K562 (cell line): ENCODE measurements around the gene SEC24A. TPM values are rescaled to one million over a fixed set of nuclear protein-coding genes. Genes with fewer than 3 reads are reported as not detected.

Experiments
- ATAC-seq: fragments of 200-7000 bp; cut with Tn5 transposase; 3 replicates; pipeline ENCODE4 v1.9.1; 2020; ENCODE audit warnings: moderate library complexity
- BruUV-seq: library from RNA; stranded (reverse); fragments of 400-500 nt; replicated peaks from 2 replicates; lab custom pipeline; 2021; lab: Mats Ljungman, UMichigan
- CTCF ChIA-PET: fragments of 300-600 bp; formaldehyde crosslinking; extraction: SDS; loops from one replicate; lab custom pipeline; 2021; ENCODE audit warnings: low intra/inter-chr PET ratio; lab: Yijun Ruan, JAX
- POLR2A ChIA-PET: fragments of 300-600, 350-650 bp; sonication (Branson Sonifier 250); formaldehyde crosslinking; extraction: SDS; loops from one replicate; lab custom pipeline; 2021; ENCODE audit warnings: antibody characterized with exemption, inconsistent platforms; lab: Yijun Ruan, JAX
- DNase-seq, 4 experiments: peaks; one replicate each; pipeline versions ENCODE4 v3.0.0 to v3.0.0-alpha.2; 2011 to 2018; ENCODE audit warnings: low spot score in 3 of 4, mixed read lengths in 3 of 4; ENCODE audit errors: extremely low read depth in 1 of 4
- FAIRE-seq: peaks from 2 replicates; lab custom pipeline; 2011; peaks lifted over from hg19 to GRCh38; lab: Jason Lieb, UNC
- H2AFZ ChIP-seq: 2 replicates; pipeline ENCODE4 v1.6.0; 2011; ENCODE audit warnings: low read depth, low read length, control low read depth, inconsistent platforms
- H3K27ac ChIP-seq: fragments of 200-600 bp; 3 replicates; pipeline ENCODE4 v1.8.0; 2011; ENCODE audit warnings: low read depth, mild to moderate bottlenecking, control low read depth, inconsistent platforms, low read length, moderate library complexity, mixed read lengths; ENCODE audit errors: extremely low read depth
- H3K27me3 ChIP-seq, 2 experiments: fragments of 300-600 bp in 1 of 2; 2 replicates in 1 of 2; 3 replicates in 1 of 2; pipeline versions ENCODE4 v1.6.0 to v1.8.0; 2011; ENCODE audit warnings: inconsistent platforms in 2 of 2, low read length in 2 of 2, mild to moderate bottlenecking in 1 of 2, mixed read lengths in 1 of 2, moderate library complexity in 1 of 2; ENCODE audit not compliant: control insufficient read depth in 2 of 2, insufficient read depth in 2 of 2
- H3K36me3 ChIP-seq: fragments of 300-600 bp; 3 replicates; pipeline ENCODE4 v1.8.0; 2011; ENCODE audit warnings: mild to moderate bottlenecking, low read length, inconsistent platforms; ENCODE audit not compliant: control insufficient read depth, insufficient read depth
- H3K4me1 ChIP-seq, 2 experiments: fragments of 200-600 bp in 1 of 2; replicated peaks in 1 of 2; 2 replicates in 1 of 2; 3 replicates in 1 of 2; pipeline versions ENCODE4 v1.5.1 to v1.8.0; 2011; ENCODE audit warnings: inconsistent platforms in 2 of 2, low read length in 2 of 2, mild to moderate bottlenecking in 1 of 2, mixed read lengths in 1 of 2, moderate library complexity in 1 of 2; ENCODE audit not compliant: control insufficient read depth in 2 of 2, insufficient read depth in 2 of 2
- H3K4me2 ChIP-seq: 2 replicates; pipeline ENCODE4 v1.6.1; 2011; ENCODE audit warnings: low read length, control low read depth, inconsistent platforms, mixed read lengths; ENCODE audit not compliant: insufficient read depth
- H3K4me3 ChIP-seq: fragments of 200-600 bp; sonication (generic), shearing (Covaris generic); 2 replicates; pipeline ENCODE4 v1.5.1; 2016; ENCODE audit warnings: control low read depth, inconsistent platforms
- H3K79me2 ChIP-seq: fragments of 200-600 bp; 3 replicates; pipeline ENCODE4 v1.8.0; 2011; ENCODE audit warnings: low read length, inconsistent platforms; ENCODE audit not compliant: control insufficient read depth, insufficient read depth
- H3K9ac ChIP-seq, 2 experiments: 2 replicates each; pipeline versions ENCODE4 v1.6.0 to v1.6.1; 2011; ENCODE audit warnings: low read depth in 2 of 2, low read length in 2 of 2, control low read depth in 1 of 2, inconsistent platforms in 1 of 2, mild to moderate bottlenecking in 1 of 2, mixed read lengths in 1 of 2; ENCODE audit not compliant: insufficient read depth in 1 of 2
- H3K9me1 ChIP-seq: one replicate; pipeline ENCODE4 v1.6.0; 2011; ENCODE audit warnings: inconsistent platforms, mild to moderate bottlenecking, low read length, moderate library complexity; ENCODE audit not compliant: control insufficient read depth, insufficient read depth
- H3K9me3 ChIP-seq: replicated peaks from 2 replicates; pipeline ENCODE4 v1.5.1; 2011; ENCODE audit warnings: low read depth, low read length, inconsistent platforms; ENCODE audit not compliant: control insufficient read depth, insufficient read depth
- H4K20me1 ChIP-seq: replicated peaks from 2 replicates; pipeline ENCODE4 v1.6.1; 2011; ENCODE audit warnings: low read length, inconsistent platforms, mixed read lengths; ENCODE audit not compliant: control insufficient read depth, insufficient read depth
- ARID4B ChIP-seq: sonication (generic); formaldehyde crosslinking; IDR thresholded peaks from 2 replicates; pipeline ENCODE4 v1.8.0; 2022; ENCODE audit warnings: mild to moderate bottlenecking, missing genetic modification reagents
- ATF4 ChIP-seq: fragments of 450-650 bp; formaldehyde crosslinking; IDR thresholded peaks from 2 replicates; pipeline ENCODE4 v1.4.0; 2022; ENCODE audit warnings: mild to moderate bottlenecking, moderate library complexity
- BMI1 ChIP-seq: fragments of 150-350 bp; IDR thresholded peaks from 2 replicates; pipeline ENCODE4 v1.6.1; 2014; ENCODE audit warnings: low read length
- DDX20 ChIP-seq: fragments of 450-650 bp; IDR thresholded peaks from 2 replicates; pipeline ENCODE4 v1.6.1; 2016; ENCODE audit warnings: missing genetic modification characterization, low read depth, mild to moderate bottlenecking, missing compliant biosample characterization, moderate library complexity
- ETV6 ChIP-seq, 3 experiments: fragments of 150-350 bp in 1 of 3; sonication (generic) in 1 of 3; formaldehyde crosslinking in 1 of 3; IDR thresholded peaks; 2 replicates each; pipeline versions ENCODE4 v1.6.1 to v1.8.0; 2014 to 2022; ENCODE audit warnings: borderline replicate concordance in 2 of 3, low read depth in 2 of 3, antibody characterized with exemption in 1 of 3, low read length in 1 of 3, mild to moderate bottlenecking in 1 of 3, missing genetic modification reagents in 1 of 3
- HDAC1 ChIP-seq, 2 experiments: fragments of 450-650 bp; IDR thresholded peaks; 2 replicates each; pipeline ENCODE4 v1.6.1; 2016 to 2017; ENCODE audit warnings: inconsistent platforms in 1 of 2, mild to moderate bottlenecking in 1 of 2, moderate library complexity in 1 of 2
- JUND ChIP-seq, 2 experiments: IDR thresholded peaks; 2 replicates in 1 of 2; 3 replicates in 1 of 2; pipeline ENCODE4 v1.6.1; 2011; ENCODE audit warnings: borderline replicate concordance in 2 of 2, low read depth in 2 of 2, low read length in 2 of 2, improper control_type of control experiment in 1 of 2, missing biosample characterization in 1 of 2, missing genetic modification characterization in 1 of 2, missing genetic modification reagents in 1 of 2
- MCM7 ChIP-seq, 2 experiments: fragments of 450-650 bp; IDR thresholded peaks; 2 replicates each; pipeline ENCODE4 v1.6.1; 2016 to 2018
- MTF1 ChIP-seq: fragments of 250-450 bp; sonication (Bioruptor Pico); IDR thresholded peaks from 2 replicates; pipeline ENCODE4 v1.9.0; 2021; ENCODE audit warnings: moderate library complexity, mild to moderate bottlenecking, inconsistent platforms, borderline replicate concordance
- PTBP1 ChIP-seq: fragments of 200-400 bp; formaldehyde crosslinking; IDR thresholded peaks from 2 replicates; pipeline ENCODE4 v1.6.1; 2017; ENCODE audit warnings: low read depth, low read length
- STAT6 ChIP-seq: sonication (generic); formaldehyde crosslinking; IDR thresholded peaks from 2 replicates; pipeline ENCODE4 v1.8.1; 2023; ENCODE audit warnings: mild to moderate bottlenecking, missing genetic modification reagents
- ZC3H8 ChIP-seq: fragments of 450-650 bp; IDR thresholded peaks from 2 replicates; pipeline ENCODE4 v1.6.1; 2017
- ZNF197 ChIP-seq: fragments of 200-800 bp; sonication (Bioruptor generic); IDR thresholded peaks from 2 replicates; pipeline ENCODE4 v1.6.1; 2016; ENCODE audit warnings: low read depth, missing genetic modification characterization, missing compliant biosample characterization
- ZNF444 ChIP-seq: fragments of 250-450 bp; sonication (Bioruptor Pico); IDR thresholded peaks from 2 replicates; pipeline ENCODE4 v1.4.0; 2020; ENCODE audit warnings: mild to moderate bottlenecking, moderate library complexity
- WGBS: fragments of 100-300 bp; shearing (Covaris generic); methylation state at CpG from one replicate; pipeline ENCODE4 v1.1.6; 2016; ENCODE audit warnings: low coverage, mixed read lengths; ENCODE audit not compliant: insufficient coverage; ENCODE audit errors: missing lambda C conversion rate; 5-methylcytosine and 5-hydroxymethylcytosine counted together
- in situ Hi-C: fragments of 300-500 bp; cut with MboI; formaldehyde crosslinking; loops from 4 replicates; pipeline ENCODE4 v1.15.0; 2018; ENCODE audit warnings: inconsistent platforms, mixed read lengths
- intact Hi-C: fragments of 100-400 bp; cut with micrococcal nuclease; formaldehyde crosslinking; loops from 2 replicates; pipeline ENCODE4 v1.14.2; 2022
- polyA plus RNA-seq, 8 experiments: library from polyadenylated mRNA; depleted of rRNA in 4 of 8; stranded (reverse) in 5 of 8; unstranded in 3 of 8; fragments of >200 nt; fragmentation: Nextera tagmentation in 2 of 8; fragmentation: Illumina TruSeq in 1 of 8; extraction: Ambion mirVana in 2 of 8; extraction: Trizol in 1 of 8; gene quantifications; 2 replicates each; pipeline versions ENCODE4 v1.2.1 to v1.2.3, GENCODE V29; 2011 to 2014; ENCODE audit warnings: inconsistent platforms in 1 of 8, missing spikeins in 1 of 8
- total RNA-seq, 7 experiments: library from RNA; depleted of rRNA in 6 of 7; stranded (reverse); fragments of >200 nt in 6 of 7; fragmentation: Illumina TruSeq in 2 of 7; extraction: Trizol in 2 of 7; gene quantifications; 2 replicates each; pipeline versions ENCODE4 v1.2.1 to v1.2.3, GENCODE V29; 2011 to 2021; ENCODE audit warnings: low replicate concordance in 1 of 7

The SEC24A gene
- total and polyA plus RNA-seq, 9 of the 15 experiments (the other 6 are each of a cell fraction or from before 2014, with no cell fraction given), result 7.9 to 36.5 (median 17.5) TPM

- ChIA-PET CTCF (no interaction called here), POLR2A (interaction anchor here (0.5 to 1.6 kb wide), 3 partner anchors 25 to 702 kb away, joined by 3 to 4 read pairs (median 3); no protein-coding TSS in a partner anchor)
- H2AFZ ChIP-seq, result no peak overlapping the region
- ATAC-seq (no peak), FAIRE-seq (no peak), DNase-seq (no peak)
- in situ Hi-C loops, result no loop called here
- no peaks in the 10 kb centered on the region for H3K9me3 ChIP-seq
- H3K9ac ChIP-seq, result no peak overlapping the region
- no peaks in the 10 kb centered on the region for H3K9me1 ChIP-seq
- H3K4me2 ChIP-seq, result no peak overlapping the region
- H3K4me1 ChIP-seq, result no peaks in the 10 kb centered on the region
- no peak overlapping the region for H3K27ac ChIP-seq
- no peaks in the 10 kb centered on the region for H3K79me2 ChIP-seq
- peaks cover 68% of the 10 kb centered on the region for H3K36me3 ChIP-seq
- no peaks in the 10 kb centered on the region for H4K20me1 ChIP-seq
- WGBS, result 100% methylated on average over 1 of the region's 1 CpG
- H3K27me3 ChIP-seq, result no peaks in the 10 kb centered on the region
- H3K4me3 ChIP-seq, result no peak overlapping the region
- intact Hi-C loops, result no loop called here
- BruUV-seq, result no TSS peak
- TF ChIP-seq PTBP1 (no peak), MTF1 (no peak), ZNF444 (CRISPR knock-in tag) (no peak), ARID4B (CRISPR knock-in tag) (no peak), BMI1 (no peak), JUND (IDR thresholded peaks at IDR 0.05; ENCODE audit: borderline replicate concordance, low read depth, low read length) (no peak), JUND (tag; IDR thresholded peaks at IDR 0.05; ENCODE audit: borderline replicate concordance, low read depth, low read length) (no peak), ATF4 (CRISPR knock-in tag) (no peak), ZNF197 (CRISPR knock-in tag) (no peak), ZC3H8 (no peak), STAT6 (CRISPR knock-in tag) (no peak), HDAC1 (IDR thresholded peaks at IDR 0.05) (no peak), DDX20 (tag) (no peak), ETV6 (IDR thresholded peaks at IDR 0.05; ENCODE audit: borderline replicate concordance in 1 of 2, low read depth in 2 of 2, low read length in 1 of 2) (no peak), ETV6 (CRISPR knock-in tag; IDR thresholded peaks at IDR 0.05; ENCODE audit: borderline replicate concordance) (no peak), MCM7 (IDR thresholded peaks at IDR 0.05) (no peak)
Measured at GRCh38 chr5:134708301-134708700, 59.7 kb downstream of the SEC24A start.
